Activated T-cell treated with anti-CD3 and anti-CD28 coated beads for 24 hours (primary cell): Measurements from ENCODE around the gene SSU72.
A peak's percentile ranks its signal among the peaks of the same experiment; 100 is the strongest.
"Not testable (repeated sequence)": the region's sequence is repeated elsewhere in the genome, so short reads cannot be mapped to it uniquely, and the experiment has no call there.

ENCODE experiments used
- DNase-seq: peaks from one replicate; pipeline ENCODE4 v3.0.0-alpha.2; 2020; ENCODE audit warnings: low read depth

SSU72 gene

GRCh38 chr1:1540818-1541628 is 33.6 kb downstream of the SSU72 start:
- DNase-seq: no peak

GRCh38 chr1:1540090-1540817 is 34.4 kb downstream of the SSU72 start, which contains the start of gene TMEM240:
TSS of gene TMEM240 (minus strand) at chr1:1540624. CDS start at chr1:1540346, 278 bp downstream.
- DNase-seq: peak; percentile 44

- DNase-seq: no peak
These were observed 35.2 kb downstream of the SSU72 start for GRCh38 chr1:1539310-1540089.

GRCh38 chr1:1538989-1539309 is 35.7 kb downstream of the SSU72 start:
- DNase-seq: no peak

- no peak for DNase-seq
These were observed 36.3 kb downstream of the SSU72 start for GRCh38 chr1:1538334-1538733.

- DNase-seq: no peak
These were observed 36.9 kb downstream of the SSU72 start for GRCh38 chr1:1537626-1538250.

- DNase-seq: no peak
These were observed 37.6 kb downstream of the SSU72 start for GRCh38 chr1:1536938-1537546.

GRCh38 chr1:1536019-1536937 is 38.4 kb downstream of the SSU72 start:
- DNase-seq: no peak

GRCh38 chr1:1535201-1536018 is 39.3 kb downstream of the SSU72 start:
- no peak for DNase-seq

GRCh38 chr1:1534401-1535154 is 40.1 kb downstream of the SSU72 start:
- no peak for DNase-seq

- not testable (repeated sequence) for DNase-seq
These were observed 40.8 kb downstream of the SSU72 start for GRCh38 chr1:1533894-1534291.

GRCh38 chr1:1533176-1533893 is 41.3 kb downstream of the SSU72 start:
- DNase-seq: not testable (repeated sequence)

- no peak for DNase-seq
These were observed 42.7 kb downstream of the SSU72 start for GRCh38 chr1:1531947-1532346.

- DNase-seq: no peak
These were observed 44.7 kb downstream of the SSU72 start for GRCh38 chr1:1529936-1530335.

- no peak for DNase-seq
These were observed 45.3 kb downstream of the SSU72 start for GRCh38 chr1:1529321-1529720.

GRCh38 chr1:1528301-1529267 is 46.1 kb downstream of the SSU72 start:
- DNase-seq: no peak
